OCI-LY7 (cell line): Measurements from ENCODE around the gene AFDN. TPM values are rescaled to one million over a fixed set of nuclear protein-coding genes. Genes with fewer than 3 reads are reported as not detected.
"Not testable (repeated sequence)": the region's sequence is repeated elsewhere in the genome, so short reads cannot be mapped to it uniquely, and the experiment has no call there.

ENCODE experiments used
- BruUV-seq: library from RNA; stranded (reverse); fragments of 400-500 nt; replicated peaks from 2 replicates; lab custom pipeline; 2021; lab: Mats Ljungman, UMichigan
- CTCF ChIA-PET: fragments of 300-600 bp; sonication (Branson Sonifier 250); formaldehyde crosslinking; loops from one replicate; lab custom pipeline; 2022; ENCODE audit warnings: antibody characterized with exemption; ENCODE audit not compliant: unreplicated experiment; lab: Charles Lee
- POLR2A ChIA-PET: fragments of 300-600 bp; sonication (Branson Sonifier 250); formaldehyde crosslinking; loops from one replicate; lab custom pipeline; 2022; ENCODE audit warnings: antibody characterized with exemption; lab: Charles Lee
- DNase-seq: peaks from one replicate; pipeline ENCODE4 v3.0.0-alpha.2; 2015; ENCODE audit warnings: low spot score
- H2AFZ ChIP-seq: fragments of 200-600 bp; sonication (generic), shearing (Covaris generic); 2 replicates; pipeline ENCODE4 v1.6.1; 2014; ENCODE audit warnings: mild to moderate bottlenecking, antibody characterized with exemption, low read length, moderate library complexity
- H3K27ac ChIP-seq: fragments of 200-600 bp; sonication (generic); 2 replicates; pipeline ENCODE4 v1.5.1; 2014; ENCODE audit warnings: mixed run types, low read depth, mild to moderate bottlenecking, moderate library complexity, low read length, inconsistent platforms; ENCODE audit not compliant: poor library complexity, severe bottlenecking
- H3K36me3 ChIP-seq: fragments of 200-600 bp; sonication (generic); 2 replicates; pipeline ENCODE4 v1.6.1; 2014; ENCODE audit warnings: mild to moderate bottlenecking, antibody characterized with exemption, low read length, moderate library complexity, mixed read lengths; ENCODE audit not compliant: insufficient read depth
- H3K4me1 ChIP-seq: fragments of 200-600 bp; sonication (generic); 2 replicates; pipeline ENCODE4 v1.5.1; 2014; ENCODE audit warnings: mild to moderate bottlenecking, low read length; ENCODE audit not compliant: insufficient read depth, poor library complexity, severe bottlenecking
- H3K4me2 ChIP-seq: fragments of 200-600 bp; sonication (generic); 2 replicates; pipeline ENCODE4 v1.6.1; 2014; ENCODE audit warnings: mild to moderate bottlenecking, low read length
- H3K4me3 ChIP-seq: fragments of 200-600 bp; sonication (generic); 2 replicates; pipeline ENCODE4 v1.5.1; 2014; ENCODE audit warnings: mild to moderate bottlenecking, low read depth, low read length; ENCODE audit not compliant: poor library complexity, severe bottlenecking
- H3K79me2 ChIP-seq: fragments of 200-600 bp; sonication (generic); 2 replicates; pipeline ENCODE4 v1.6.1; 2016; ENCODE audit warnings: low read depth, mild to moderate bottlenecking, low read length, moderate library complexity, mixed read lengths; ENCODE audit not compliant: insufficient read depth
- H3K9me2 ChIP-seq: fragments of 200-600 bp; sonication (generic); 2 replicates; pipeline ENCODE4 v1.6.1; 2016; ENCODE audit warnings: mild to moderate bottlenecking, low read length, mixed read lengths; ENCODE audit not compliant: insufficient read depth
- H3K9me3 ChIP-seq: fragments of 200-600 bp; sonication (generic); 2 replicates; pipeline ENCODE4 v1.6.1; 2014; ENCODE audit warnings: mild to moderate bottlenecking, mixed run types, low read length, mixed read lengths
- H4K20me1 ChIP-seq: fragments of 200-600 bp; sonication (generic); 2 replicates; pipeline ENCODE4 v1.6.1; 2014; ENCODE audit warnings: mild to moderate bottlenecking, antibody characterized with exemption, low read length, moderate library complexity, mixed read lengths; ENCODE audit not compliant: insufficient read depth
- EZH2phosphoT487 ChIP-seq: fragments of 200-600 bp; sonication (generic); IDR thresholded peaks from 2 replicates; pipeline ENCODE4 v1.6.1; 2018; ENCODE audit warnings: low read depth, borderline replicate concordance, mild to moderate bottlenecking, mixed run types, antibody characterized with exemption, low read length, moderate library complexity, mixed read lengths
- intact Hi-C: fragments of 100-400 bp; cut with micrococcal nuclease; formaldehyde crosslinking; loops from one replicate; pipeline ENCODE4 v1.10.0; 2022; ENCODE audit not compliant: unreplicated experiment
- total RNA-seq, 2 experiments: library from RNA; depleted of rRNA in 1 of 2; stranded (reverse); fragments of >200 nt in 1 of 2; shearing (Covaris generic) in 1 of 2; gene quantifications; 2 replicates each; pipeline ENCODE4 v1.2.3, GENCODE V29; 2014 to 2022
- TF ChIP-seq, protein P1 (sequence below): fragments of 200-600 bp; sonication (generic); conservative IDR thresholded peaks from 2 replicates; pipeline ENCODE4 v1.5.1; 2014; ENCODE audit warnings: mild to moderate bottlenecking, antibody characterized with exemption, low read length, moderate library complexity, mixed read lengths

The AFDN gene
- total RNA-seq, 2 experiments from 2014 or later, result 43.6 to 71.6 TPM

GRCh38 chr6:167998215-167998614, 171.5 kb downstream of the AFDN start:
- ChIA-PET POLR2A (no interaction called here), CTCF (no interaction called here)
- intact Hi-C loops, result no loop called here
- DNase-seq, result no peak
- Histone ChIP-seq H2AFZ (no peak overlapping the region), H3K4me2 (no peak overlapping the region), H3K9me2 (no peaks in the 10 kb centered on the region), H3K27ac (no peak overlapping the region), H3K4me1 (no peaks in the 10 kb centered on the region), H3K36me3 (no peaks in the 10 kb centered on the region), H3K4me3 (no peak overlapping the region), H3K79me2 (no peaks in the 10 kb centered on the region), H3K9me3 (no peaks in the 10 kb centered on the region), H4K20me1 (no peaks in the 10 kb centered on the region)
- TF ChIP-seq EZH2phosphoT487, result no peak
- TF ChIP-seq, protein P1, sequence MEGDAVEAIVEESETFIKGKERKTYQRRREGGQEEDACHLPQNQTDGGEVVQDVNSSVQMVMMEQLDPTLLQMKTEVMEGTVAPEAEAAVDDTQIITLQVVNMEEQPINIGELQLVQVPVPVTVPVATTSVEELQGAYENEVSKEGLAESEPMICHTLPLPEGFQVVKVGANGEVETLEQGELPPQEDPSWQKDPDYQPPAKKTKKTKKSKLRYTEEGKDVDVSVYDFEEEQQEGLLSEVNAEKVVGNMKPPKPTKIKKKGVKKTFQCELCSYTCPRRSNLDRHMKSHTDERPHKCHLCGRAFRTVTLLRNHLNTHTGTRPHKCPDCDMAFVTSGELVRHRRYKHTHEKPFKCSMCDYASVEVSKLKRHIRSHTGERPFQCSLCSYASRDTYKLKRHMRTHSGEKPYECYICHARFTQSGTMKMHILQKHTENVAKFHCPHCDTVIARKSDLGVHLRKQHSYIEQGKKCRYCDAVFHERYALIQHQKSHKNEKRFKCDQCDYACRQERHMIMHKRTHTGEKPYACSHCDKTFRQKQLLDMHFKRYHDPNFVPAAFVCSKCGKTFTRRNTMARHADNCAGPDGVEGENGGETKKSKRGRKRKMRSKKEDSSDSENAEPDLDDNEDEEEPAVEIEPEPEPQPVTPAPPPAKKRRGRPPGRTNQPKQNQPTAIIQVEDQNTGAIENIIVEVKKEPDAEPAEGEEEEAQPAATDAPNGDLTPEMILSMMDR, result no peak
- no TSS peak for BruUV-seq

GRCh38 chr6:168000198-168001028, 173.7 kb downstream of the AFDN start:
- POLR2A ChIA-PET, result no interaction called here
- no peaks in the 10 kb centered on the region for H3K9me3 ChIP-seq
- TF ChIP-seq, protein P1, result no peak
- no peaks in the 10 kb centered on the region for H3K9me2 ChIP-seq
- CTCF ChIA-PET, result no interaction called here
- H3K4me3 ChIP-seq, result no peak overlapping the region
- no peaks in the 10 kb centered on the region for H3K79me2 ChIP-seq
- H3K36me3 ChIP-seq, result no peaks in the 10 kb centered on the region
- BruUV-seq, result no TSS peak
- H3K27ac ChIP-seq, result no peak overlapping the region
- DNase-seq, result no peak
- H3K4me1 ChIP-seq, result no peaks in the 10 kb centered on the region
- intact Hi-C loops, result no loop called here
- H3K4me2 ChIP-seq, result no peak overlapping the region
- H4K20me1 ChIP-seq, result no peaks in the 10 kb centered on the region
- no peak overlapping the region for H2AFZ ChIP-seq

DNA sequence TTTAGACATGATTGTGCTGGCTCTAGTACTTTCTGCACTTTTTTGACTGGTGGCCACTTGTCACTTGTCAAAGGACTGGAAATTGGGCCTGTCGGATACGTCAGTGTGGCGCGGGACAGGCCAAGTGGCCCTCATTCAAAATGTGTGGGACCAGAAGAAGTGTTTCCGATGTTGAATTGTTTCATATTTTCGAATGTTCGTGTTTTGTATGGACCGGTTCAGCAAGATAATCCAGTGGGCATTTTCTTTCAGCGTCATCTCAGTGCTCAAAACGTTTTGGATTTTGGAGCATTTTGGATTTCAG, 174.3 kb downstream of the AFDN start:
- H3K27ac ChIP-seq, result no peak overlapping the region
- TF ChIP-seq EZH2phosphoT487, result no peak
- TF ChIP-seq, protein P1, result no peak
- no peaks in the 10 kb centered on the region for H3K4me1 ChIP-seq
- POLR2A ChIA-PET, result no interaction called here
- H3K9me3 ChIP-seq, result no peaks in the 10 kb centered on the region
- CTCF ChIA-PET, result no interaction called here
- no peak for DNase-seq
- H3K4me3 ChIP-seq, result no peak overlapping the region
- no peaks in the 10 kb centered on the region for H3K79me2 ChIP-seq
- no peak overlapping the region for H2AFZ ChIP-seq
- H4K20me1 ChIP-seq, result no peaks in the 10 kb centered on the region
- H3K36me3 ChIP-seq, result no peaks in the 10 kb centered on the region
- H3K9me2 ChIP-seq, result no peaks in the 10 kb centered on the region
- BruUV-seq, result no TSS peak
- intact Hi-C loops, result no loop called here
- no peak overlapping the region for H3K4me2 ChIP-seq

DNA sequence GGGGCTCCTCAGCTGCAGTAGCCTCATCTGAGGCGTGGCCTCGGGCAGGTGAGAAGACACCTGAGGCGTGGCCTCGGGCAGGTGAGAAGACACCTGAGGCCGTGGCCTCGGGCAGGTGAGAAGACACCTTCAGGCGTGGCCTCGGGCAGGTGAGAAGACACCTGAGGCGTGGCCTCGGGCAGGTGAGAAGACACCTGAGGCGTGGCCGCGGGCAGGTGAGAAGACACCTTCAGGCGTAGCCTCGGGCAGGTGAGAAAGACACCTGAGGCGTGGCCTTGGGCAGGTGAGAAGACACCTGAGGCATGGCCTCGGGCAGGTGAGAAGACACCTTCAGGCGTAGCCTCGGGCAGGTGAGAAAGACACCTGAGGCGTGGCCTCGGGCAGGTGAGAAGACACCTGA, 174.8 kb downstream of the AFDN start:
- DNase-seq, CTCF ChIA-PET, H3K9me2 ChIP-seq, BruUV-seq, H4K20me1 ChIP-seq, H3K79me2 ChIP-seq, H3K4me2 ChIP-seq, POLR2A ChIA-PET, intact Hi-C loops, H3K4me1 ChIP-seq, H3K36me3 ChIP-seq, H2AFZ ChIP-seq, H3K27ac ChIP-seq, H3K4me3 ChIP-seq, H3K9me3 ChIP-seq: not testable (repeated sequence)
